NCI-H345 treated with DMSO at 0.1 percent for 48 hours (cell line): Measurements from ENCODE around the gene MDFIC2.
"Not testable (repeated sequence)": the region's sequence is repeated elsewhere in the genome, so short reads cannot be mapped to it uniquely, and the experiment has no call there.

Source experiments
- DNase-seq: peaks from one replicate; lab custom pipeline; 2025; ENCODE audit not compliant: unreplicated experiment; lab: John Stamatoyannopoulos, UW

MDFIC2 gene

GRCh38 chr3:70261283-70261682 lies 51.2 kb downstream of the MDFIC2 start:
- no peak for DNase-seq

DNA sequence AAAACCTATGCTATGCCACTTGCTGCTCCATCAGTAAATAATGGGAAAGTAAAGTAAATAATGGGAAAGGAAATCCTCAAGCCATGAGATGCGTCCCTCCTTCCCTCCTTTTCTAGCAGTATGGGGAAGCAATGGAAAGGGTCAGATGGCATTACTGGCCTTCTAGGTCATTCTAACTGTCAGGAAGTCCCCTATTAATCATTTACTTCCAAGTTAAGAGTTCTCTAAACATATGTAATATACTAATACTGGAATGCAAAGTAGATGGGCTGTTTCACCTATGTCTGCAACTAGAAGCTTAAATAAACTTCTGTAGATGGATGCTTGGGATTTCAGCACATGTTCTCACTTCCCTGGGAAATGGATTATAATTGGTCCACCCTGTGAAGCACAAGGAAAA lies 55.9 kb downstream of the MDFIC2 start:
- DNase-seq: no peak

GRCh38 chr3:70250492-70250891 lies 61.9 kb downstream of the MDFIC2 start:
- no peak for DNase-seq

DNA sequence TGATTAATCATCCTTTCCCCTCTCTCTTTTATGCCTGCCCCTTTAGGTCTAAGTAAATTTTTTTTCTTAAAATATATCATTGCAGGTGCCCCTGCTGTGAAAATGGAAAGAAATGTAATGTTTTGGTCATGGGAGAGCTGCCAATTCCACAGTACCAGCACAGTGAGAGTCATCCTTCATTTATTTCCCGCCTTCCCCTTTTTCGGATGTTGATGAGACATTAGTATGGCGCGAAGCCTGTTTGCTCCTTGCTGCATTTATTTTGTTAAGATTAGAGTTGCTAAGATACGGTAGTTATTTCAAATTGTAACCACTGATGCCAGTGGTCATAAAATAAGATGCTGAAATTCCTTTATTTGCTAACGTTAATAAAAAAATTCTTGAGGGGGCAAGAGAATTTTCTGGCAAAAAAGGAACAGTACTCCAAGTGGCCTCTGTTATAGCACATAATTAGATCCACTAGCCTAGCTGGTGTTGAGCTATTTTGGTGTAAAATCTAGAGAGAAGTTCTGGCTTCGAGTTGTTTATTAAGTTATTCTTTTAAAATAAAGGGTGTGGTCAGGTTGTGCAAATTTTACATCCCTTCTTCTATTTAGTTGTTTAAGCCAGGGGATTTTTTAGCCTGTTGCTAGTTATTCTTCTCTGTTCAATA lies 62.8 kb downstream of the MDFIC2 start:
- DNase-seq: no peak

GRCh38 chr3:70248856-70249255 lies 63.6 kb downstream of the MDFIC2 start:
- no peak for DNase-seq

DNA sequence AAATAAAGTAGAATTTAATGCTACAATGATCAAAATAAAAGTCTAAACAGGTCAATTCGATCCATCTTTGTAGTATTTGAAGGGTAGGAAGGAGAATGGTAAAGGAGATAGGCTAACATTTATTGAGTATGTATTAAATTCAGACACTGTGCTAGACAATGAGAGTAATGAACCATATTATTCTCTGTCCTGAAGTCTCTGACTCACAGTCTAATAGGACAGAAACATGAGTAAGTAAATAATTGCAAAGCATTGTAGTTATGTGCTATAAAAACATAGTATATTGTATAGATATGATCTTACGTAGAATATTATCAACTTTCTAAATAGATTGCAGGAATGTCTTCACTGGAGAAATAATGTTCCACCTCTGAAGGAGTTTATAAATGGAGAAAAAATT lies 64.5 kb downstream of the MDFIC2 start:
- DNase-seq: no peak

GRCh38 chr3:70245746-70246525 lies 66.5 kb downstream of the MDFIC2 start:
- no peak for DNase-seq

GRCh38 chr3:70244422-70244821 lies 68.0 kb downstream of the MDFIC2 start:
- DNase-seq: no peak

DNA sequence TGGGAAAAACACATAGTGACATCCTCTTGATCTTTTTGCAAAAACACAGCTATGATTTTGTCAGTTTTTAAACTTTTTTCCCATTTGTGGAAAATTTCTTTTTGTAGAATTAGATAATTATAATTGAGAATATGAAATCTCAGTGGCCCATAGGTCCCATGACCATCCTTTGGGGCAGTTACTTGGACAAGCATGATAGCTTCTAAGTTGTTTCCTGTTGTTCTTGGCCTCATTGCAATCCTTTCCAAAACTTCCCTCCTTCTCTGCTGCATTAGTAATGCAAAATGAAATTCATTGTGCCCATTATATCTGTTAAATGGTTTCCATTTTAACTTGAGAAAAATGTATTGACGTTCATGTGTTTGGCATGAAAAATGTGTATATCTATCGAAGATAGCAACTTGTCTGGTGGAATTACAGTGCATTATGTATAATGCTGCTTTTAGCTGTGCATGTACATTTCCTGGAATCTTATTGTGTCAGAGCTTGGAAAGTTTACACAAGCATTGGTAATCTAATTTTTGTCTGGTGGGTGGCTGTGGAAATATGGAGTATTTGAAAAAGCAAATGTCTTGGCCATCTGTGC lies 70.0 kb downstream of the MDFIC2 start:
- no peak for DNase-seq

GRCh38 chr3:70233812-70234211 lies 78.6 kb downstream of the MDFIC2 start:
- DNase-seq: no peak

- DNase-seq: no peak
These were observed 79.3 kb downstream of the MDFIC2 start for GRCh38 chr3:70233112-70233511.

- no peak for DNase-seq
These were observed 81.2 kb downstream of the MDFIC2 start for GRCh38 chr3:70231266-70231701.

DNA sequence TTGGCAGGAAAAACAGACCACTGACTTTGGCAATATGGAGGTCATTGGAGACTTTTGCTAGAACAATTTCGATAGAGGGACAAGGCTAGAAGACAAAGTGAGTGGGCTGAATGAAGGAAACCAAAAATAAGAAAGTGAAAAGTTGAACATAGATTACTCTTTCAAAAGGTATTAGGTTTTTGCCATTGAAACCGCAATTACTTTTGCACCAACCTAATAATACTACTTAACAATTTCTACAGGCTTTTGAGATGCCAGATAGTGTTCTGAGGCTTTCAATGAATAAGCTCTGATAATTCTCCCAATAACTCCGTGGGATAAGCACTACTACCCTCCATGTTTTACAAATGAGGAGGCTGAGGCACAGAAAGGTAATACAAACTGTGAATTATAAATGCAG lies 85.0 kb downstream of the MDFIC2 start:
- no peak for DNase-seq

GRCh38 chr3:70225146-70225545 lies 87.3 kb downstream of the MDFIC2 start:
- DNase-seq: no peak

DNA sequence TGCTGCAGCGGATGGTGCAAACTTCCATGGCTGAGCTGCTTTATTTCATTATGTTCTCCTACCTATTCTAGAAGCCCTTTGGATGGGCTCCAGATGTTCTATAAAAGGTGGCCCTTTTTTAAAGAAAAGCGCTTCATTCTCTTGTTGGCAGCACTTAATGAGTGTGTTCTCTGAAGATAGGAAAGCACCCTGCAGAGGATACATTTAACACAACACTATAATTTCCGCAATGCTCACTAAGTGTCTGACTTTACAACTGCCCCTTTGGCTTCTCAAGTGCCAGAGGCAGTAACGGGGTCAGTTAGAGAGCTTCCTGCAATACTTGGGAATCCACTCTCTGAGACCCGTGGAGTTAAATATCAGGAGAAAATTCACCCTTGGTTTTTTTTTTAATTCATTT lies 88.1 kb downstream of the MDFIC2 start:
- no peak for DNase-seq

DNA sequence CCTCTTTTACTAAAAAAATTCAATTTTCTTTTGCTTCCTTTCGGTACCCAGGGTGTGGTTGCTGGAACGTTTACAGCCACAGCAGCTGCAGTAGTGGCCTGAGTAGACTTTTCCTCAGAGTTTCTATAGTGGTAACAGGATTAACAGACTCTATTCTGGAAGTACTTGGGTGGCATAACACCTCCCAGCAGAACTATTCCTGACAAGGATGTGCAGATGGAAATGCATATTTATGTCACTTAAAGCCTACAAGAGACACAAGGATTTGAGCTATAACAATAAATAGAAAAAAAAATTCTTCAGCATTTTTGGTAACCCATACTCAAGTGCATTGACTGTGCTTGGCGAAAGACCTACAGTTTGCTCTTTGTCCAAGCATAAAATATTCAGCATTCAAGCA lies 94.0 kb downstream of the MDFIC2 start:
- no peak for DNase-seq

GRCh38 chr3:70211274-70211673 lies 101.2 kb downstream of the MDFIC2 start:
- not testable (repeated sequence) for DNase-seq

DNA sequence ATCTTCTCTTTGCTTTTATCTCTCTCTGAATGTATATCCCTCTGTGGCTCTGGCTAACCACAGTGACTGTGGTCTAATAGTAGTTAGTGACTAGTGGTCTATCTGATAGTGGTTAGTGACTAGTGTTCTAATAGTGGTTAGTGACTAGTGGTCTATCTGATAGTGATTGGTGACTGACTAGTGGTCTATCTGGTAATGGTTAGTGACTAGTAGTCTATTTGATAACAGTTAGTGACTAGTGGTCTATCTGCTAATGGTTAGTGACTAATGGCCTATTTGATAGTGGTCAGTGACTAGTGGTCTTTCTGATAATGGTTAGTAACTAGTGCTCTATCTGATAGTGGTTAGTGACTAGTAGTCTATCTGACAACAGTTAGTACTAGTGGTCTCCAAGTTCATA lies 110.5 kb downstream of the MDFIC2 start:
- no peak for DNase-seq

DNA sequence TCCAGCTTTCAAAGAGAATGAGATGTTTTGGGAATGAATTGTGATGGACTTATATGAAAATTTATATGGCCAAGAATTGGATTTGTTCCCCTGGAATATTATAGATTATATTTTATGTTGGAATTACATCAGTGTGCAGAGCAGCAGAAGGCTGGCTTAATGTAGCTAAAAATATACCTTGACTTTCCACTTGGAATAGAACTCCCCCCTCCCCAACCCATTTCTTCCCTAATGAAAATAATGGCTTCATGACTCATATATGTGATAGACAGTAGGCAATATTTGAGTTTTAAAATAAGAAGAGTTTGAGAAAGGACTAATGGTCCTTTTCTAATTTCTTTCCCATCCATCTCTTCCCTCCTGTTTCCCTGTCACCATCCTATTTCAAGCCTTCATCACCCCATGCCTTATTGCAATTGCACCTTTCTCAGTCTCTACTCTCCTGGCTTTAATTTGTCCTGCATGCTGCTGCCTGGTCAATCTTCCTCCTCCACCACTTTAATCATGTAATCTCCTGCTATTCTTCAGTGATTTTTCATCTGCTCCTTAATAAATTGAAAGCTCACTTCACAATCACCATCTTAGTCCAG lies 122.5 kb downstream of the MDFIC2 start:
- DNase-seq: no peak

- no peak for DNase-seq
These were observed 126.2 kb downstream of the MDFIC2 start for GRCh38 chr3:70186221-70186620.

DNA sequence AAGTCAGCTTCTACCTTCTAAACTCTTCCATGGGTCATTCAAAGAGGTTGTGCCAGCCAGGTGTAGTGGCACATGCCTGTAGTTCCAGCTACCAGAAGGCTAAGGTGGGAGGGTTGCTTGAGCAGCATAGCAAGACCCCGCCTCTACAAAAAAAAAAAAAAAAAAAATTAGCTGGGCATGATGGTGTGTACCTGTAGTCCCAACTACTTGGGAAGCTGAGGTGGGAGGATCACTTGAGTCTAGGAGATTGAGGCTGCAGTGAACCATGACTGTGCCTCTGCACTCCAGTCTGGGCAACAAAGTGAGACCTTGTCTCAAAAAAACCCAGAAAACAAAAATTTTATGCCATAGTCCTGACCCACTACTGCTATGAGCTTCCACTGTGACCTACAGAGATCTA lies 126.8 kb downstream of the MDFIC2 start:
- DNase-seq: no peak
